ENCODE results near the gene ZP3.
"Not testable (repeated sequence)": the region's sequence is repeated elsewhere in the genome, so short reads cannot be mapped to it uniquely, and the experiment has no call there.

GRCh38 chr7:76483081-76483480 lies 58.3 kb downstream of the ZP3 start:
- not testable (repeated sequence) for TF ChIP-seq ZNF652 (CRISPR knock-in tag; IDR thresholded peaks at IDR 0.05; ENCODE audit: borderline replicate concordance, low read depth); RAD21 (CRISPR knock-in tag; IDR thresholded peaks at IDR 0.05); CTCF (CRISPR knock-in tag; IDR thresholded peaks at IDR 0.05); HMG20A (CRISPR knock-in tag; IDR thresholded peaks at IDR 0.05; ENCODE audit: borderline replicate concordance); FOXP4 (CRISPR knock-in tag; IDR thresholded peaks at IDR 0.05); RFX1 (IDR thresholded peaks at IDR 0.05)
